Measurements from ENCODE around the gene RASA2. TPM values are rescaled to one million over a fixed set of nuclear protein-coding genes. Genes with fewer than 3 reads are reported as not detected.

Gene RASA2
- total and polyA plus RNA-seq, 2 of the 8 experiments (the other 6 are each of a cell fraction or from before 2014, with no cell fraction given), result 3.5 to 15.9 TPM

DNA sequence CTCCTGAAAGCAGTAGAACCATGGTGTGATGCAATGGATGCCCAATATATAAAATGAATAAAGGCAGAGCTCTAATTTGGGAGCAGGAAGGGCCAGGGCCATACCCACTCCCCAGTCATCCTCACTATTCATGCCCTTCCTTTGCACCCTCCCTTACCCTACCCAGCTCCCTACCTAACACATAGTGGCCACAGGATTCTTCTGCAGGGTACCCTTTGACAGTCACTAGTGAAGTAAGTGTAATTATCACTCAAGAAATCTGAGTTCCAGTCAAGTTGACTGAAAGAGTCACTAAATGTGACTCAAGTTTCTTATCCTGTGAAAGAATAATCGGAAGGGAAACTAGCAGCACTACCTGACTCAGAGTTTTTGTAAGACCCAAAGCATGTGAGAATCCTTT is 69.2 kb downstream of the RASA2 start:
- no peaks in the 10 kb centered on the region for H3K79me1 ChIP-seq (ENCODE audit: low read depth, low read length)
- no peak overlapping the region for H2AK5ac ChIP-seq (ENCODE audit: low read depth, low read length)
- H3K14ac ChIP-seq (ENCODE audit: insufficient read length), result no peak overlapping the region
- H3K4ac ChIP-seq (replicated peaks; ENCODE audit: insufficient read length, low read depth, low read length), result no peak overlapping the region
- H4K5ac ChIP-seq (ENCODE audit: insufficient read length, low read depth, low read length), result no peak overlapping the region
- 92% methylated on average over 1 of the region's 1 CpG; no CpG with 5 or more reads in 1 of the 2 experiments for WGBS, 2 experiments (ENCODE audit: extremely low coverage in 1 of 2, insufficient coverage in 1 of 2, insufficient read length in 1 of 2, insufficient replicate concordance in 2 of 2, low coverage in 1 of 2, low lambda C conversion rate in 2 of 2, missing lambda C conversion rate in 1 of 2)
- H2BK5ac ChIP-seq (ENCODE audit: low read depth, low read length), result no peak overlapping the region
- no peaks in the 10 kb centered on the region for H3K79me2 ChIP-seq (ENCODE audit: control insufficient read depth in 1 of 2, insufficient read depth in 2 of 2, low read length in 2 of 2)
- no peak overlapping the region for H4K8ac ChIP-seq (ENCODE audit: extremely low read depth, insufficient read depth, low read length)
- H3K9ac ChIP-seq (replicated peaks in 1 of 4; ENCODE audit: extremely low read depth in 1 of 4, low read depth in 3 of 4, low read length in 3 of 4), result no peak overlapping the region
- no peak overlapping the region for H2BK15ac ChIP-seq (ENCODE audit: low read length)
- no peak overlapping the region for H3K4me3 ChIP-seq (ENCODE audit: extremely low read depth in 1 of 4, insufficient read depth in 2 of 4, low read depth in 3 of 4, low read length in 4 of 4)
- H3K9me3 ChIP-seq (ENCODE audit: insufficient read depth in 2 of 2, low read depth in 1 of 2, low read length in 1 of 2), result no peaks in the 10 kb centered on the region
- no peak overlapping the region for H2BK20ac ChIP-seq (ENCODE audit: low read length)
- H2BK120ac ChIP-seq (replicated peaks; ENCODE audit: low read depth, low read length), result no peak overlapping the region
- no peaks in the 10 kb centered on the region for H3K4me1 ChIP-seq (replicated peaks in 1 of 4; ENCODE audit: control insufficient read depth in 3 of 4, insufficient read depth in 4 of 4, low read length in 3 of 4)
- H2BK12ac ChIP-seq (ENCODE audit: low read depth, low read length), result no peak overlapping the region
- DNase-seq (ENCODE audit: low read depth in 1 of 2, low spot score in 2 of 2), result no peak
- no peak overlapping the region for H3K23ac ChIP-seq (ENCODE audit: insufficient read length)
- H3K56ac ChIP-seq (replicated peaks; ENCODE audit: insufficient read length, low read depth, low read length), result no peak overlapping the region
- H3K4me2 ChIP-seq (ENCODE audit: insufficient read depth in 1 of 2, low read depth in 2 of 2, low read length in 2 of 2), result no peak overlapping the region
- ChIA-PET CTCF (ENCODE audit: partially characterized antibody) (interaction anchor here (0.5 to 20.7 kb wide), 2 partner anchors 81 to 98 kb away, joined by 3 to 291 read pairs; no protein-coding TSS in a partner anchor), POLR2A (ENCODE audit: partially characterized antibody) (no interaction called here)
- H3K18ac ChIP-seq (ENCODE audit: extremely low read depth, low read length), result no peak overlapping the region
- no peak for FAIRE-seq
- H4K91ac ChIP-seq (replicated peaks; ENCODE audit: insufficient read length, low read length), result no peak overlapping the region
- no peak overlapping the region for H3K27ac ChIP-seq (ENCODE audit: low read depth, low read length)
- peaks cover 0 to 18% (median 0%) of the 10 kb centered on the region in 4 experiments; a peak in 2 of 8 replicates for H3K36me3 ChIP-seq (ENCODE audit: control insufficient read depth in 2 of 4, insufficient read depth in 4 of 4, low read length in 3 of 4)
- no peaks in the 10 kb centered on the region for H4K20me1 ChIP-seq (replicated peaks in 1 of 2; ENCODE audit: control insufficient read depth in 1 of 2, insufficient read depth in 2 of 2, low read length in 2 of 2)
- H2AFZ ChIP-seq (ENCODE audit: low read length), result no peak overlapping the region
- no peaks in the 10 kb centered on the region for H3K27me3 ChIP-seq (replicated peaks in 1 of 4; ENCODE audit: control insufficient read depth in 3 of 4, extremely low read depth in 1 of 4, insufficient read depth in 3 of 4, low read length in 3 of 4)
- no peak for TF ChIP-seq SP2 (IDR thresholded peaks at IDR 0.05; ENCODE audit: low read length)
- TF ChIP-seq YY1 (IDR thresholded peaks at IDR 0.05; ENCODE audit: low read depth, low read length), result no peak
- no peak for TF ChIP-seq HDAC2 (IDR thresholded peaks at IDR 0.05; ENCODE audit: borderline replicate concordance in 1 of 2, low read depth in 2 of 2, low read length in 2 of 2)
- no peak for TF ChIP-seq CBX5 (IDR thresholded peaks at IDR 0.05; ENCODE audit: low read depth, low read length)
- TF ChIP-seq, protein P1, sequence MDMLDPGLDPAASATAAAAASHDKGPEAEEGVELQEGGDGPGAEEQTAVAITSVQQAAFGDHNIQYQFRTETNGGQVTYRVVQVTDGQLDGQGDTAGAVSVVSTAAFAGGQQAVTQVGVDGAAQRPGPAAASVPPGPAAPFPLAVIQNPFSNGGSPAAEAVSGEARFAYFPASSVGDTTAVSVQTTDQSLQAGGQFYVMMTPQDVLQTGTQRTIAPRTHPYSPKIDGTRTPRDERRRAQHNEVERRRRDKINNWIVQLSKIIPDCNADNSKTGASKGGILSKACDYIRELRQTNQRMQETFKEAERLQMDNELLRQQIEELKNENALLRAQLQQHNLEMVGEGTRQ (IDR thresholded peaks at IDR 0.05; ENCODE audit: low read length), result no peak
- TF ChIP-seq MAFK (IDR thresholded peaks at IDR 0.05; ENCODE audit: low read depth, low read length), result no peak
- TF ChIP-seq ZNF274 (IDR thresholded peaks at IDR 0.05; ENCODE audit: borderline replicate concordance, extremely low read depth, low read length), result no peak
- TF ChIP-seq TCF12 (IDR thresholded peaks at IDR 0.05; ENCODE audit: low read depth, low read length), result no peak
- TF ChIP-seq POLR2AphosphoS5 (IDR thresholded peaks at IDR 0.05; ENCODE audit: low read depth, low read length), result no peak
- no peaks in the 10 kb centered on the region for H3K23me2 ChIP-seq (ENCODE audit: low read depth, low read length)

All from H1 (cell line).